IgD-negative memory B cell (primary cell): ENCODE measurements around the gene CHTF18. TPM values are rescaled to one million over a fixed set of nuclear protein-coding genes. Genes with fewer than 3 reads are reported as not detected.
A peak's percentile ranks its signal among the peaks of the same experiment; 100 is the strongest.
"Not testable (repeated sequence)": the region's sequence is repeated elsewhere in the genome, so short reads cannot be mapped to it uniquely, and the experiment has no call there.

Experiments
- H3K27ac Mint-ChIP-seq, 3 donors: one replicate each; pipeline ENCODE4 v1.8.0; 2020 to 2022; ENCODE audit warnings: mild to moderate bottlenecking in 3 of 3, mixed read lengths in 3 of 3, moderate library complexity in 1 of 3
- H3K27me3 Mint-ChIP-seq: one replicate; pipeline ENCODE4 v1.8.0; 2021; ENCODE audit warnings: mixed read lengths
- H3K36me3 Mint-ChIP-seq: one replicate; pipeline ENCODE4 v1.8.0; 2020; ENCODE audit warnings: mild to moderate bottlenecking, mixed read lengths
- H3K4me1 Mint-ChIP-seq, 3 donors: one replicate each; pipeline ENCODE4 v1.8.0; 2020 to 2022; ENCODE audit warnings: mixed read lengths in 3 of 3, mild to moderate bottlenecking in 1 of 3
- H3K4me3 Mint-ChIP-seq, 4 donors: one replicate each; pipeline ENCODE4 v1.8.0; 2020 to 2022; ENCODE audit warnings: mild to moderate bottlenecking in 4 of 4, mixed read lengths in 4 of 4, moderate library complexity in 3 of 4
- H3K9me3 Mint-ChIP-seq, 3 donors: one replicate each; pipeline ENCODE4 v1.8.0; 2020 to 2021; ENCODE audit warnings: mixed read lengths in 3 of 3, mild to moderate bottlenecking in 1 of 3
- polyA plus RNA-seq: library from polyadenylated mRNA; unstranded; fragments of 300-500 nt; fragmentation: Illumina TruSeq; gene quantifications from one replicate; pipeline ENCODE4 v1.2.3, GENCODE V29; 2021

CHTF18 gene
- polyA plus RNA-seq, 1 donor from 2014 or later = 4.9 TPM

GRCh38 chr16:751152-752006 lies 37.0 kb upstream of the CHTF18 start:
- H3K27me3 Mint-ChIP-seq = peaks cover 4% of the 10 kb centered on the region
- peaks cover 0 to 3% (median 1%) of the 10 kb centered on the region in 3 donors for H3K4me1 Mint-ChIP-seq
- no peaks in the 10 kb centered on the region for H3K36me3 Mint-ChIP-seq
- H3K4me3 Mint-ChIP-seq = no peak overlapping the region
- peaks cover 0 to 1% (median under 1%) of the 10 kb centered on the region in 3 donors for H3K9me3 Mint-ChIP-seq
- no peak overlapping the region for H3K27ac Mint-ChIP-seq

GRCh38 chr16:752007-752312 lies 36.5 kb upstream of the CHTF18 start:
- peaks cover 0 to 3% (median 1%) of the 10 kb centered on the region in 3 donors for H3K4me1 Mint-ChIP-seq

GRCh38 chr16:754121-754607 lies 34.3 kb upstream of the CHTF18 start:
- not testable (repeated sequence) for H3K27ac Mint-ChIP-seq

More at GRCh38 chr16:752007-752312, 36.5 kb upstream of the CHTF18 start:
- peaks cover 0 to 4% (median 3%) of the 10 kb centered on the region in 3 donors for H3K9me3 Mint-ChIP-seq
- no peaks in the 10 kb centered on the region for H3K36me3 Mint-ChIP-seq
- peaks cover 4% of the 10 kb centered on the region for H3K27me3 Mint-ChIP-seq
- H3K27ac Mint-ChIP-seq = no peak overlapping the region
- no peak overlapping the region for H3K4me3 Mint-ChIP-seq

GRCh38 chr16:754656-755055 lies 33.8 kb upstream of the CHTF18 start:
- H3K36me3 Mint-ChIP-seq = peaks cover 2% of the 10 kb centered on the region
- H3K4me3 Mint-ChIP-seq = no peak overlapping the region
- peaks cover 0 to 5% (median 0%) of the 10 kb centered on the region in 3 donors for H3K4me1 Mint-ChIP-seq
- H3K9me3 Mint-ChIP-seq = peaks cover 0 to 4% (median 3%) of the 10 kb centered on the region in 3 donors
- peaks cover 8% of the 10 kb centered on the region for H3K27me3 Mint-ChIP-seq
- H3K27ac Mint-ChIP-seq = no peak overlapping the region

More at GRCh38 chr16:754121-754607, 34.3 kb upstream of the CHTF18 start:
- not testable (repeated sequence) for H3K9me3 Mint-ChIP-seq, H3K4me1 Mint-ChIP-seq, H3K4me3 Mint-ChIP-seq, H3K36me3 Mint-ChIP-seq, H3K27me3 Mint-ChIP-seq

GRCh38 chr16:756428-756827 lies 32.0 kb upstream of the CHTF18 start:
- H3K27ac Mint-ChIP-seq = peak overlapping the region in 1 of 3 donors; percentile 47
- peaks cover 0 to 5% (median 0%) of the 10 kb centered on the region in 3 donors for H3K4me1 Mint-ChIP-seq
- no peak overlapping the region for H3K4me3 Mint-ChIP-seq
- H3K9me3 Mint-ChIP-seq = peaks cover 0 to 4% (median 3%) of the 10 kb centered on the region in 3 donors
- H3K36me3 Mint-ChIP-seq = peaks cover 2% of the 10 kb centered on the region
- H3K27me3 Mint-ChIP-seq = peaks cover 8% of the 10 kb centered on the region

GRCh38 chr16:759110-759910 lies 29.1 kb upstream of the CHTF18 start:
- H3K4me3 Mint-ChIP-seq = no peak overlapping the region
- H3K4me1 Mint-ChIP-seq = peaks cover 0 to 5% (median 0%) of the 10 kb centered on the region in 3 donors
- H3K27me3 Mint-ChIP-seq = peaks cover 9% of the 10 kb centered on the region
- peaks cover 2% of the 10 kb centered on the region for H3K36me3 Mint-ChIP-seq
- H3K9me3 Mint-ChIP-seq = peaks cover 0 to 4% (median 3%) of the 10 kb centered on the region in 3 donors
- H3K27ac Mint-ChIP-seq = no peak overlapping the region

GRCh38 chr16:760065-760464 lies 28.4 kb upstream of the CHTF18 start:
- peaks cover 2% of the 10 kb centered on the region for H3K36me3 Mint-ChIP-seq
- H3K4me3 Mint-ChIP-seq = no peak overlapping the region

GRCh38 chr16:760545-761343 lies 27.7 kb upstream of the CHTF18 start, which contains the start of gene MSLN:
Gene MSLN (plus strand): TSS chr16:760734. CDS start chr16:762681, 1,947 bp downstream.
- H3K27ac Mint-ChIP-seq = no peak within 1 kb of the TSS
- peaks cover 0 to 2% (median 0%) of the 10 kb centered on the region in 3 donors for H3K4me1 Mint-ChIP-seq
- peaks cover 6% of the 10 kb centered on the region for H3K27me3 Mint-ChIP-seq
- peaks cover 0 to 4% (median 3%) of the 10 kb centered on the region in 3 donors for H3K9me3 Mint-ChIP-seq
- H3K4me3 Mint-ChIP-seq = no peak within 1 kb of the TSS
- peaks cover 2% of the 10 kb centered on the region for H3K36me3 Mint-ChIP-seq

More at GRCh38 chr16:760065-760464, 28.4 kb upstream of the CHTF18 start:
- peaks cover 0 to 2% (median 0%) of the 10 kb centered on the region in 3 donors for H3K4me1 Mint-ChIP-seq
- H3K27me3 Mint-ChIP-seq = peaks cover 6% of the 10 kb centered on the region
- H3K9me3 Mint-ChIP-seq = peaks cover 0 to 4% (median 3%) of the 10 kb centered on the region in 3 donors
- no peak overlapping the region for H3K27ac Mint-ChIP-seq

- Mint-ChIP-seq H3K4me3 (peak overlapping the region in 1 of 4 donors; percentile 52), H3K27me3 (peaks cover 6% of the 10 kb centered on the region), H3K4me1 (peaks cover 0 to 2% (median 0%) of the 10 kb centered on the region in 3 donors), H3K9me3 (no peaks in the 10 kb centered on the region), H3K36me3 (peaks cover 2% of the 10 kb centered on the region), H3K27ac (no peak overlapping the region)
These were observed 26.6 kb upstream of the CHTF18 start for GRCh38 chr16:761625-762513.

GRCh38 chr16:762595-763268 lies 25.7 kb upstream of the CHTF18 start:
- H3K27ac Mint-ChIP-seq = peak overlapping the region in 1 of 3 donors; percentile 76
- H3K36me3 Mint-ChIP-seq = no peaks in the 10 kb centered on the region
- H3K9me3 Mint-ChIP-seq = no peaks in the 10 kb centered on the region
- peaks cover 3% of the 10 kb centered on the region for H3K27me3 Mint-ChIP-seq
- no peak overlapping the region for H3K4me3 Mint-ChIP-seq
- H3K4me1 Mint-ChIP-seq = no peaks in the 10 kb centered on the region

GRCh38 chr16:763369-764183 lies 24.8 kb upstream of the CHTF18 start:
- Mint-ChIP-seq H3K36me3 (no peaks in the 10 kb centered on the region), H3K4me1 (no peaks in the 10 kb centered on the region), H3K27me3 (peaks cover 2% of the 10 kb centered on the region), H3K9me3 (no peaks in the 10 kb centered on the region), H3K4me3 (no peak overlapping the region), H3K27ac (no peak overlapping the region)

- H3K4me3 Mint-ChIP-seq = no peak overlapping the region
- no peaks in the 10 kb centered on the region for H3K4me1 Mint-ChIP-seq
- H3K36me3 Mint-ChIP-seq = no peaks in the 10 kb centered on the region
- peaks cover 2% of the 10 kb centered on the region for H3K27me3 Mint-ChIP-seq
- no peaks in the 10 kb centered on the region for H3K9me3 Mint-ChIP-seq
- H3K27ac Mint-ChIP-seq = no peak overlapping the region
These were observed 24.2 kb upstream of the CHTF18 start for GRCh38 chr16:764184-764750.
